Activated T-cell treated with anti-CD3 and anti-CD28 coated beads for 4 hours (primary cell): ENCODE results near the gene SLC25A11.
A peak's percentile ranks its signal among the peaks of the same experiment; 100 is the strongest.
"Not testable (repeated sequence)": the region's sequence is repeated elsewhere in the genome, so short reads cannot be mapped to it uniquely, and the experiment has no call there.

Experiments used
- DNase-seq: peaks from one replicate; pipeline ENCODE4 v3.0.0-alpha.2; 2020

The SLC25A11 gene

DNA sequence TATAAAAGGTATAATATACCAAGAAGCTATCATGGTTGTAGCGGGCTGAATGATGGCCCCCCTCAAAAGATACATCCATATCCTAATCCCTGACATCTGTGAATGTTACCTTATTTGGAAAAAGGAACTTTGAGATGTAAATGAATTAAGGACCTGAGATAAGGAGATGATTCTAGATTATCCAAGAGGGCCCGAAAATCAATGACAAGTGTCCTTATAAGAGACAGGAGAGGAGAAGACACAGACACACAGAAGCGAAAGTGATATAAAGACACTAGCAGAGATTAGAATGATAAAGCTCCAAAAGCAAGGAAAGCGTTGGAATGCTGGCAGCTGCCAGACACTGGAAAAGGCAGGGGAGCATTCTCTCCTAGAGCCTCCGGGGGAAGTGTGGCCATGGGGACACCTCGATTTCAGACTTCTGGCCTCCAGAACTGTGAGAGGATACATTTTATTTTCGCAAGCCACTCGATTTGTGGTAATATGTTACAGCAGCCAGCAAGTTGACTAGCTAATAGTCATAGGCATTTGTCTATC, 20.3 kb downstream of the SLC25A11 start:
- DNase-seq = no peak

DNA sequence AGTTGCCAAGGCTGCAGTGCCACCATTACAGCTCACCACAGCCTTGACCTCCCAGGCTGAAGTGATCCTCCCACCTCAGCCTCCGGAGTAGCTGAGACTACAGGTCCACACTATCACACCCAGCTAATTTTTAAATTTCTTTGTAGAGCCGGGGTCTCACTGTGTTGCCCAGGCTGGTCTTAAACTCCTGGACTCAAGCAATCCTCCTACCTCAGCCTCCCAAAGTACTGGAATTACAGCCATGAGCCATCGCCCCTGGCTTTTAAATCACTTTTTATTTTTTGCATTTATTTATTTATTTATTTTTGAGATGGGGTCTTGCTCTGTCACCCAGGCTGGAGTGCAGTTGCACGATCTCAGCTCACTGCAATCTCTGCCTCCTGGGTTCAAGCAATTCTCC, 25.3 kb downstream of the SLC25A11 start:
- DNase-seq = not testable (repeated sequence)

DNA sequence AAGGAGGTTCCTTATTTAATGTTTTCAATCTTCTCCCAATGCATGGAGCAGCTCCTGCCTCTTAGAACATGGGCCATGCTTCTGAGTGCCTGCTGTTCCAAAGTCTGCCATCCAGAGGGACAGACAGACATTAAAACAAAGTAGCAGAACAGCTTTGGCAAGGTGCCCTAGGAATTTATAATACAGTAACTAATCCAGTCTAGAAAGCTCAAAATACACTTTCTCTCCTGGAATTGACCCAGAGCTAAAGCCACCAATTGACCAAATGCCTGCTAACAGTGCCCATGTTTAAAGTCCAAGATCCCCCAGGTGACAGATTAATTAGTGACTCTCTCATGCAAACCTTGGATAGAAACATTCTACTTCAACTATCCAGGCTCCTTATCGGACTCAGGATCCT, 25.9 kb downstream of the SLC25A11 start:
- no peak for DNase-seq

- peak; percentile 47 for DNase-seq
These were observed 30.9 kb downstream of the SLC25A11 start for GRCh38 chr17:4908711-4909496.

- DNase-seq = no peak
These were observed 31.5 kb downstream of the SLC25A11 start for GRCh38 chr17:4908301-4908700.

GRCh38 chr17:4906642-4907041, 33.2 kb downstream of the SLC25A11 start:
- DNase-seq = not testable (repeated sequence)

- peak; percentile 73 for DNase-seq
These were observed 36.6 kb downstream of the SLC25A11 start, which contains the start of gene CHRNE for GRCh38 chr17:4903051-4903818. CHRNE (minus strand) TSS chr17:4903098; CDS start chr17:4903063, 35 bp downstream.

DNA sequence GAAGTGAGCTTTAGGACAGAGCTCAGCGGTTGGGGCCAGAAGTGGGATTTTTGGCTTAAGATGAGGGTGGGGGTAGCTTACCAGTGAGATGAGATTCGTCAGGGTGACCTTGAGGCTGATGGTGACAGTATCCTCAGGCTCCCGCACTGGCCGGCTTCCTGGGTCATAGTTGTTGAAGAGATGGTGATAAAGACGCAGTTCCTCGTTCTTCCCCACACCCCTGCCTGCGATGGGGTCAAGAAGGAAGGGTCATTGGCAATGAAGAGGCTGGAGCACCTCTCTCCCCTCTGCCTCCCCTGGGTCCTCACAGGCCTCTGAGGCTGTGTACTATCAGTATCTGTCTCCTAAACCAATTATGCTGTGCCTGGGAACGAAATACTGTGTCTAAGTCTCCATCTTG, 37.3 kb downstream of the SLC25A11 start:
- no peak for DNase-seq

DNA sequence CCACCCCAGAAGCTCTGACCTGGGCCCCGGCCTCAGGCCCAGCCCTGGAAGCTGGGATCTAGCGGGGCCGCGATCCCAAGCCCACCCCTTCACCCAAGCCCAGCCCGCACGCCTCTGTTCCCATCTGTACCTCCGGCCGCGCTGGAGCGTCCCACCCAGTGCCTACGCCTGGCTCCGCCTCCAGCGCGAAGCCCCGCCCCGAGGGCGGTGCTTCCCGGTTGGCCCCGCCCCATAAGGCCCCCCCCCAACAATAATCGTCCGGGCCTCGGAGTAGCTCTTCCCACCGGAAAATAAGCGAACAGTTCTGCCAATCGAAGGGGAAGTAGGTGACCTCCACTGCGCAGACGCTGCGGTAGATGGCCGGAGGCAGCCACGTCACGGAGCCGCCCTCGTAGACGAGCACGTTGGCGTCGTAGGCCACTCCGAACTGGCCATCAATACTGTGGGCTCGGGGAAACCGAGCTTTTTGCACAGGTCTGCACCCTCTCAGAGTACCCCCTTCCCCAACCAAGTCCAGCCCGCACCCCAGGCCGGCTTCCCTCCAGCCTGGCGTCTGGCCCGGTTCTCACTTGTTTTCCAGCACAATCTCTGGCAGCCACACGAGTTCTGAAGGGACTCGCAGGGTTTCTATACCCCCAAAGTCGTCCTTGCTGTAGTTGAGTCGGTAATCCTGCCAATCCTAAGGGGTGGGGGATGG, 38.0 kb downstream of the SLC25A11 start:
- no peak for DNase-seq

GRCh38 chr17:4901108-4901647, 38.7 kb downstream of the SLC25A11 start:
- DNase-seq = no peak

DNA sequence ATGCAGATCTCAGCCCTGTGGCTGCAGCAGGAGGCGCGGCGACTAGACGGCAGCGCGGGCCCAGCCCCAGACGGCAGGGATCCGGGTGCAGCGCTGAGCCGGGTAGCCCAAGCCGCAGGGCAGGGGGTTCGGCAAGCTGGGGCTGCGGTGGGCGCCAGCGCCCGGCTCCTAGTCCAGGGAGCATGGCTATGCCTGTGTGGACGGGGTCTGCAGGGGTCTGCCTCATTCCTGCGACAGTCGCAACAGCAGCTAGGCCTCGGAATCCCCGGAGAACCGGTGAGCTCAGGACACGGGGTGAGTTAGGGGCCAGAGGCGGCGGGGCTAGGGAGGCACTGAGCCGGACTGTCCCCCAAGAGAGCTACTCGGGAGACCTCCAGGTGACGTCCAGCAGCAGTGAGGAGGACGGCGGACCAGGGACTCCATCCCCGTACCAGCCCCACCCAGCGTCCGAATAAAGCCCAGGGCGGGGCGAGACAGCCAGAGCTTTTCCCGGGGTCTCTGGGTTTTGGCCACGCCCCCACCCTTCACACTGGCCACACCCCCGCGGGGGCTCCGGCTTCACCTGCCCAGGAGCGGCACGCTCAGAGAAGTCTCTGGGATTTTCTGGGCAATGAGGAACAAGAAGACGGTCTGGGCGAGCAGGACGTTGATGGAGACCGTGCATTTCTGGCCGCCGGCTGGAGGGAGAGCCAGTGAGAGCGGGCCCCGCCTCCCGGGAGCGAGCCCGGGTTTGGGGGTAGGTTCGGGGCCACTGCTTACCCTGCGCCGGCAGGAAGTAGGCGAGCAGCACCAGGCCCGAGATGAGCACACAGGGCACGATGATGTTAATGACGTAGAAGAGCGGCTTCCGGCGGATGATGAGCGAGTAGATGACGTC, 39.4 kb downstream of the SLC25A11 start:
- DNase-seq = peak; percentile 28

GRCh38 chr17:4899341-4900230, 40.3 kb downstream of the SLC25A11 start, which contains the start of gene C17orf107:
C17orf107 (plus strand) TSS chr17:4899536; CDS start chr17:4899763, 227 bp downstream.
- peak; percentile 98 for DNase-seq

DNA sequence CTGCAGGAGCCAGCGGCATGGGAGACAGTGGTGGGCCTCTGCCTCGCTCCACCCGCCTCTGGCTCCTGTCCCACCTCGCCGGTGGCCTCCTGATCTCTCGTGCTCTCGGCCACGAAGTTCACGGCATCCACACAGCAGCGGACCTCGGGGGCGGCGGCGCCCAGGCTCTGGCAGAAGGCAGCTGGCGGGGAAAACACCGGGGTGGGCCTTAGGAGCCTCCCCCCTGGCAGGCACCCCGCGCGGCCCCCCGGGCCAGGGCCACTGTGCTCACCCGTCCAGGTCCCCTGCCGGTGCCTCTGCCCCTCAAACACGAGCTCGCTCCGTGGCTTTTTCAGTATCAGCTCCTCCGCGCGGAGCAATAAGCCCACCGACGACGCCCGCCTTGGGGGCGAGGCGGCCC, 40.9 kb downstream of the SLC25A11 start:
- DNase-seq = no peak

- DNase-seq = no peak
These were observed 41.5 kb downstream of the SLC25A11 start for GRCh38 chr17:4898351-4898750.

DNA sequence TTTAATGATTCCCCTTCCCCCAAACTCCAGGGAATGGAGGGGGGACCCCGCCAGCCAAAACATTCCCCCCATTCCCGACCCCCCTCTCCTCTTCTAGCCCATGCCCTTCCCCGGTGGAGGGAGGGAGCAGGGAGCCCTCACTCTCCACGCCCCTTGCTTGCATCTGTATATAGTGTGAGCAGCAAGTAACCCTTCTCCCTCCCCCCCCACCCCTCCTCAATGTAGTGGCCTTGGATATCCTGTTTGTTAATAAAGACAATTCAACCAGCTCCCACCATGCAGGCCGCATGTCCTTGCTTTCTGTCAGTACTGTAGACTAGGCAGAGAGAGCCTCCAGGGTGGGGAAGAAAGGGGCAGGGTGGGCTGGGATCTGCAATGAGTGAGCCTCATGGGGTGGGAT, 42.1 kb downstream of the SLC25A11 start:
- no peak for DNase-seq

DNA sequence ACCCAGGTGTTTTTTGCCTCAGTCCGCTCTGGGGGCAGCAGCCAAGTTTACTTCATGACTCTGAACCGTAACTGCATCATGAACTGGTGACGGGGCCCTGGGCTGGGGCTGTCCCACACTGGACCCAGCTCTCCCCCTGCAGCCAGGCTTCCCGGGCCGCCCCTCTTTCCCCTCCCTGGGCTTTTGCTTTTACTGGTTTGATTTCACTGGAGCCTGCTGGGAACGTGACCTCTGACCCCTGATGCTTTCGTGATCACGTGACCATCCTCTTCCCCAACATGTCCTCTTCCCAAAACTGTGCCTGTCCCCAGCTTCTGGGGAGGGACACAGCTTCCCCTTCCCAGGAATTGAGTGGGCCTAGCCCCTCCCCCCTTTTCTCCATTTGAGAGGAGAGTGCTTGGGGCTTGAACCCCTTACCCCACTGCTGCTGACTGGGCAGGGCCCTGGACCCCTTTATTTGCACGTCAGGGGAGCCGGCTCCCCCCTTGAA, 42.6 kb downstream of the SLC25A11 start:
- DNase-seq = no peak

DNA sequence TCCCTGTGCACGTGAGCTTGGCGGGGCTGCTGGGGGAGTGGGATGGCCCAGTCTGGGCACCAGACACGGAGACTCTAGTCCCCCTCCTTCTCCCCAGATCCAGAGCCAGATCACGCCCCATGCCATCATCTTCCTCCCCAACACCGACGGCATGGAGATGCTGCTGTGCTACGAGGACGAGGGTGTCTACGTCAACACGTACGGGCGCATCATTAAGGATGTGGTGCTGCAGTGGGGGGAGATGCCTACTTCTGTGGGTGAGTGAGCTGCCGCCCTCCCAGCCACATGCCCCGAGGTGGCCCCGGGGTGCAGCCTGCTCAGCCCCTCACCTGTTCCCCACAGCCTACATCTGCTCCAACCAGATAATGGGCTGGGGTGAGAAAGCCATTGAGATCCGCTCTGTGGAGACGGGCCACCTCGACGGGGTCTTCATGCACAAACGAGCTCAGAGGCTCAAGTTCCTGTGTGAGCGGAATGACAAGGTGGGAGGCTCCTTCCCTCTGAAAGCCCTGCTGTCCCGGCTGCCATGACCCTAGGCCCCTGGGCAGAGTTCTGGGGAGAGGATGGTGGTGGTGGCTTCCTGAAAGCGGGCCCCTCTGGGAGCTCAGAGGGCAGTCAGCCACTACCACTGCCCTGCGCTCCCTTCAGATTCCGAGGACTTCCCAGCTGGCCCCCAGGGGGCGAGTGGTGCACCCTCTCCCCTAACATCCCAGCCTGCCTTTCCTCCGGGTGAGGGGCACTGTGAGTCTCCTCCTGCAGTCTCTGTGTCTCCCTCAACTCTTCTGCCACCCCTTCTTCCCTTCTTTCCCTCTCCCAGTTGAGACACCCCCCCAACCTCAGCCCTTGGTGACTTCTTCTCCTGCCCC, 43.3 kb downstream of the SLC25A11 start:
- DNase-seq = no peak

DNA sequence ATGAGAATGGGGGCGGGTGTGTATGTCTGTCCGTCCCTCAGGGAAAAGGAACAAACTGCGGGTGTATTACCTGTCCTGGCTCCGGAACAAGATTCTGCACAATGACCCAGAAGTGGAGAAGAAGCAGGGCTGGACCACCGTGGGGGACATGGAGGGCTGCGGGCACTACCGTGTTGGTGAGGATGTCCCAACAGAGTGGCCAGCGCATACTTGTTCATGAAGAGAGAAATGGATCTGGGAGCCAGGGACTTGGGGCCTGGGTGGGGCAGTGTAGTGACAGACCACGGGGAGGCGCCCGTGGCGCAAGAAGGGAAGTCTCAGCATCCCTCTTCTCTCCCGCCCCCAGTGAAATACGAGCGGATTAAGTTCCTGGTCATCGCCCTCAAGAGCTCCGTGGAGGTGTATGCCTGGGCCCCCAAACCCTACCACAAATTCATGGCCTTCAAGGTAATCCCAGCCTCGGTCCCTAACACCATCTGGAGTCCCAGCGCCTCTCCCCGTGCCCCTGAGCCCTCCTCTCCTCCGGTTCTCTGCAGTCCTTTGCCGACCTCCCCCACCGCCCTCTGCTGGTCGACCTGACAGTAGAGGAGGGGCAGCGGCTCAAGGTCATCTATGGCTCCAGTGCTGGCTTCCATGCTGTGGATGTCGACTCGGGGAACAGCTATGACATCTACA, 44.1 kb downstream of the SLC25A11 start:
- DNase-seq = no peak

DNA sequence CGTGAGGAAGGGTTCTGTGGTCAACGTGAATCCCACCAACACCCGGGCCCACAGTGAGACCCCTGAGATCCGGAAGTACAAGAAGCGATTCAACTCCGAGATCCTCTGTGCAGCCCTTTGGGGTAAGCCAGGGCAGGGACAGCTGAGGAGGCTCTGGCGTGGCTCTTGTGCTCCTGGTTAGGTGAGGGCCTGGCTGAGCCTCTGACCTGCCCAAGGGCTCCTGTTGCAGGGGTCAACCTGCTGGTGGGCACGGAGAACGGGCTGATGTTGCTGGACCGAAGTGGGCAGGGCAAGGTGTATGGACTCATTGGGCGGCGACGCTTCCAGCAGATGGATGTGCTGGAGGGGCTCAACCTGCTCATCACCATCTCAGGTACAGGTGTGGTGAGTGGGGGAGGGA, 44.7 kb downstream of the SLC25A11 start:
- DNase-seq = no peak
